Measurements from ENCODE around the gene LIMS1. TPM values are rescaled to one million over a fixed set of nuclear protein-coding genes. Genes with fewer than 3 reads are reported as not detected.

Gene LIMS1
- total and polyA plus RNA-seq, 5 donors: 21.4 to 65.6 (median 55.1) TPM

DNA sequence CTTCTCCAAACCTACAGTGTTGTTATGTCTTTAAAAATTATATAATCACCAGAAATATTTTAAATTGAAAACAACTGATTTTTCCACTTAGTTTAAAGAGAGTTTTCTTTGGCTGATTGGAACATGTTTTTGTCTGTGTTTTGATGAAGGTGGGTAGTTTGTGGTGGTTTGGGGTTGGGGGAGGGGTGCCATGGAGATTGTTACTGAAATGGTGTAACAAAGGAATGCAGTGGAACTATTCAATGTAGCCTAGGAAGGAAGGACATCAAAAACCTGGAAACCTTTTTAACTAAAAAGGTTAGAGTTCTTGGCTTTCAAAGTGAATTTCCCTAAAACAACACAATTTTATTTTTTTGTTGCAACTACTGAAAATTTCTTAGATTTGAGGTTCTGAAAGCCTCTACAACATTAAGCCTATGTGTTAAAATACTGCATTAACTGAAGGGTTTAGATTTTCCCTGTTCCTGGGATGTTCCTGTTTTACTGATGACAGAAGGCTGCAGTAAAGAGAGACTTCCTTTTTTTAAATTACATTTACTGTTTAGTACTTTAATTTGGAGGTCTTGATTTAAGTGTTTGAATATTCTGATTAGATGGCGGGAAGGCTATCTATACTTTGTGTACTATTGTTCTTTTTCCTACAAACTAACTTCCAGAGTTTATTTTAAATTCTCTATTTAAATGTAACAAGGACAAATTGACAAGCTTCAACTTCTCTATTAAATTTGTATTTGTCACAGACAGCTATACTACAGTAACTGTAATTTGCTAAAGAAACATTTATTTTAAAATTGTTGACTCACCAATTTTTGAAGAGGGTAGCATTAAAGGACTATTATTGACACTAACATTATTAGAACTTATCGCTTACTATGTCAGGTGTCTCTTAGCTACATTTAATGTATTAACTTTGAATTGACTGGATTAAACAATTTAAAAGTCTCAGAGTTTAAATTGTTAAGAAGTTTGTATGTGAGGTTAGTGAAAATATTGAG lies 87.7 kb downstream of the LIMS1 start:
- WGBS: 95% methylated on average over 2 of the region's 2 CpGs
- ATAC-seq: no peak
- no peak for DNase-seq
- Histone ChIP-seq H3K27me3 (ENCODE audit: control insufficient read depth, insufficient read depth) (no peaks in the 10 kb centered on the region), H3K4me3 (ENCODE audit: low read length) (no peak overlapping the region), H3K9me3 (ENCODE audit: control insufficient read depth, low read length) (no peaks in the 10 kb centered on the region), H3K4me1 (ENCODE audit: control insufficient read depth, insufficient read depth, low read length) (peaks cover 6% of the 10 kb centered on the region), H3K27ac (ENCODE audit: low read length) (no peak overlapping the region)
- intact Hi-C loops (cut with DNase I): no loop called here

DNA sequence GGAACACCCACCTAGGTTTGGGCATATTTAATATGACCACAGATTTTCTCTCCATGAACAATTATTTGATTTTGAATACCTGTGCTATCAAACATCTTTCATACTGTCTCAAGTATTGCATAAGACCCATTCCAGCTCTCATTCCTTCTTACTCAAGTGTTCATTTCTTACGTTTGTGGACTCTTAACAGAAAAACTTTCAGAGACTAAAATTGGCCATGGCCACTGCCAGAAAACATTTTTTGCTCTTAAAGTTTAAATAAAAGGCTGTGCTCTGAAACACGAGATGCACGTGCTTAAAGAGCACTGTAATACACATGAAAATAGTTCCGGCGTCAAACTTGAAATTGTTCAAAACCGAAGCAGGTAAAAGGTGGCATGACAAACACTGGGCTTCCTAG lies 89.3 kb downstream of the LIMS1 start:
- H3K4me1 ChIP-seq (ENCODE audit: control insufficient read depth, insufficient read depth, low read length): peaks cover 6% of the 10 kb centered on the region
- no peak for DNase-seq
- no peaks in the 10 kb centered on the region for H3K9me3 ChIP-seq (ENCODE audit: control insufficient read depth, low read length)
- no peak overlapping the region for H3K4me3 ChIP-seq (ENCODE audit: low read length)
- no peak for ATAC-seq
- intact Hi-C loops (cut with DNase I): no loop called here
- WGBS: 46% methylated on average over 6 of the region's 6 CpGs
- H3K27me3 ChIP-seq (ENCODE audit: control insufficient read depth, insufficient read depth): no peaks in the 10 kb centered on the region
- H3K27ac ChIP-seq (ENCODE audit: low read length): no peak overlapping the region

DNA sequence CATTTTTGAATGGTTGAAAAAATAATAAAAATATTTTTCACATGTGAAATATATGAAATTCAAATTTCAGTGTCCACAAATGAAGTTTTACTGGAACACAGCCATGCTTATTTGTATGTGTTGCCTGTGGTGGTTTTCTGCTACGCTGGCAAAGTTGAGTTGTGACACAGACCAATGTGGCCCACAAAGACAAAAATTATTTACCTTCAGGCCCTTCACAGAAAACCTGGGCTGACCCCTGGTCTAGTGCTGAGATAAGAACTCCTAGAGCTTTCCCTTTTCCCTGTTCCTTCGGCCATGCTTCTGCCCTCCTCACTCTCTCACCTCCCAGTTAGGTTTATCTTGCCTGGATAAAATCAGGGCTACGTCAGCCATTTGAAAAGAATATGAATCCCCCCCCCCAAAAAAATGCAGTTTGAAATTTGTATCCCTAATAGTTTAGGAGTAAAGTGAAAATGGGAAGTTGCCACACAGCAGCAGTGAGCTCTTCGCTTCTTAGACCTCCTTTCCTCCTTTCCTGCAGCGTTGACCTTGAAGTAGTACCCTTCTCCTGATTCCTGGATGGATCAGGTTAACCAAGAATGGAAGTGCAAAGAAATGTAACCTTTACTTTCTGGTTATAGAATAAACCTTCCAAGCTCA lies 91.0 kb downstream of the LIMS1 start:
- 88% methylated on average over 5 of the region's 5 CpGs for WGBS
- ATAC-seq (no peak), DNase-seq (no peak)
- peaks cover 6% of the 10 kb centered on the region for H3K4me1 ChIP-seq (ENCODE audit: control insufficient read depth, insufficient read depth, low read length)
- no peak overlapping the region for H3K4me3 ChIP-seq (ENCODE audit: low read length)
- intact Hi-C loops (cut with DNase I): no loop called here
- H3K27me3 ChIP-seq (ENCODE audit: control insufficient read depth, insufficient read depth): no peaks in the 10 kb centered on the region
- H3K27ac ChIP-seq (ENCODE audit: low read length): no peak overlapping the region
- no peaks in the 10 kb centered on the region for H3K9me3 ChIP-seq (ENCODE audit: control insufficient read depth, low read length)

DNA sequence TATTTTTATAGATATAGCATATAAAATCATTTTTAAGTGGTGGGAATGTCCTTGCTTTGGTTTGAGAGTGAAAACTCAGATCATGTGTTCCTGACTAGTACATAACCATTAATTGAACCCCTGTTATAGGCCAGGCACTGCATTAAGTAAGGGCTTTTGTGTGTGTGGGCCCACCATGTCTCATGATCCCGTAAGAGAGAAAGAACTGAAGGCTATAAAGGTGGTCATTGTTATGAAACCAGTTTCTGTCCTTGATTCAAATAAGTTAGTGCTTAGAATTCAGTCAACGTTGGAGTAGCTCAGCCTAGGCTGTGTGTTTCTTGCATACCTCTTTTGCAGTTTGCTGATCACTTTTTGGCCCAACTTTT lies 91.5 kb downstream of the LIMS1 start:
- peaks cover 6% of the 10 kb centered on the region for H3K4me1 ChIP-seq (ENCODE audit: control insufficient read depth, insufficient read depth, low read length)

DNA sequence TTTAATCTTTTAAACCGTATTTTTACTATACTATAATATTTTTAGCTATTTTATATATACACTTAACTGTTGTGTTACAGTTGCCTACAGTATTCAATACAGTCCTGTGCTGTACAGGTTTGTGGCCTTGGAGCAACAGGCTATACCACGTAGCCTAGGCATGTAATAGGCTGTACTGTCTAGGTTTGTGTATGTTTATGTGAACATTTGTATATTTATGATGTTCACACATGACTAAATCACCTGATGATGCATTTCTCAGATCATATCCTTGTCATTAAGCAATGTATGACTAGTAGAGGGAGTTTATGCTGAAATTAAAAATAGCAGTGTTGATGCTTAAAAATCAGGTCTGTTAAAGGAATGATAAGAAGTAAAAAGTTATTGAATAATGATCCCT lies 92.7 kb downstream of the LIMS1 start:
- WGBS: 88% methylated on average over 2 of the region's 2 CpGs
- intact Hi-C loops (cut with DNase I): no loop called here

More for the DNA sequence above, 91.5 kb downstream of the LIMS1 start:
- no peak overlapping the region for H3K27ac ChIP-seq (ENCODE audit: low read length)
- no peak for ATAC-seq
- H3K9me3 ChIP-seq (ENCODE audit: control insufficient read depth, low read length): no peaks in the 10 kb centered on the region
- intact Hi-C loops (cut with DNase I): no loop called here
- H3K4me3 ChIP-seq (ENCODE audit: low read length): no peak overlapping the region
- no peaks in the 10 kb centered on the region for H3K27me3 ChIP-seq (ENCODE audit: control insufficient read depth, insufficient read depth)
- no peak for DNase-seq
- WGBS: 75% methylated on average over 2 of the region's 2 CpGs

DNA sequence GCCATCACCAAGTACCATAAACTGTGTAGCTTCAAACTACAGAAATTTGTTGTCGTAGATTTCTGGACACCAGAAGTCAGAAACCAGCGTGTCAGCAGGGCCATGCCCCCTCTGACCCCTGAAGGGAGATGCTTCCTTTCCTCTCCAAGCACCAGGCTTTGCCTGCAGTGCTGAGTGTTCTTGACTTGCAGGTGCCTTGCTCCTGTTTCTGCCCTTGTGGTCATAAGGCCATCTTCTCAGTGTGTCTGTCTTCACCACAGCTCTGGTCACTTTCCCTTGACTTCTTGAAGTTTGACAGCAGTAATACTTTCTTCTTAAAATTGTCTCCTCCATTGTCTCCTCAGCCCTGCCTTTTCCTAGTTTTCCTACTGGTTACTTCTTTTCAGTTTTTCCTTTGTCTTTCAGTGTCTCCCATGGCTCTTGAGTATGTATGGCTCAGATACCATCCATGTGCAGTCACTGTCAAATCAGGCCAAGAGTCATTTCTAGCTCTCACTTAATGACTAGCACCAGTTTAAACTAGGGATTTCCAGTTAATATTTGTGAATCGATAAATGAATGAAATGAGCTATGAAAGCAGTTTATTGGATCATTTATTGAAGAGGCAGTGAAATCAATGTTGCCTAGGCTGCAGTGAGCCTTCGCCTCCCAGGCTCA lies 93.8 kb downstream of the LIMS1 start:
- H3K27me3 ChIP-seq (ENCODE audit: control insufficient read depth, insufficient read depth): no peaks in the 10 kb centered on the region
- no peaks in the 10 kb centered on the region for H3K4me1 ChIP-seq (ENCODE audit: control insufficient read depth, insufficient read depth, low read length)
- H3K27ac ChIP-seq (ENCODE audit: low read length): no peak overlapping the region
- no peak for DNase-seq
- intact Hi-C loops (cut with DNase I): no loop called here
- H3K9me3 ChIP-seq (ENCODE audit: control insufficient read depth, low read length): no peaks in the 10 kb centered on the region
- WGBS: 93% methylated on average over 4 of the region's 4 CpGs
- ATAC-seq: no peak
- H3K4me3 ChIP-seq (ENCODE audit: low read length): no peak overlapping the region

More for the DNA sequence above, 92.7 kb downstream of the LIMS1 start:
- DNase-seq (no peak), ATAC-seq (no peak)
- Histone ChIP-seq H3K27me3 (ENCODE audit: control insufficient read depth, insufficient read depth) (no peaks in the 10 kb centered on the region), H3K27ac (ENCODE audit: low read length) (no peak overlapping the region), H3K4me3 (ENCODE audit: low read length) (no peak overlapping the region), H3K4me1 (ENCODE audit: control insufficient read depth, insufficient read depth, low read length) (no peaks in the 10 kb centered on the region), H3K9me3 (ENCODE audit: control insufficient read depth, low read length) (no peaks in the 10 kb centered on the region)

DNA sequence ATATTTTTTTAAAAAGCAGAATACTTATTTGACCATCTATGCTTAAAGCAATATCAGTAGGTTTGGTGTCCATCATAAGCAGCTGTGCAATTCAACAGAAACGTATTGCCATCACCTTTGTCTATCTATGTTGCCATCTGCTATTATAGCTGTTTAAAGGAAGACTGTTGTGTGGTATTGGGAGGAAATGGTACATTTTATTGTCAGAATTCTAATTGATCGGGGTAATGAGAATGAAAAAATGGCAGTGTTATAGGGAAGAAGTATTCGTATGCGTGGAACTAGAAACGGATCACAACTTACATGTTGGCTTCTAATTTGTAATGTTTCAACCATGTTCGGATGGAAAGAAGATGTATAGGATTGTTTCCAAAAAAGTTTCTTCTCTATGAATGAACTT lies 94.7 kb downstream of the LIMS1 start:
- Histone ChIP-seq H3K27ac (ENCODE audit: low read length) (no peak overlapping the region), H3K4me3 (ENCODE audit: low read length) (no peak overlapping the region), H3K9me3 (ENCODE audit: control insufficient read depth, low read length) (no peaks in the 10 kb centered on the region), H3K4me1 (ENCODE audit: control insufficient read depth, insufficient read depth, low read length) (peaks cover 2% of the 10 kb centered on the region), H3K27me3 (ENCODE audit: control insufficient read depth, insufficient read depth) (no peaks in the 10 kb centered on the region)
- no peak for ATAC-seq
- intact Hi-C loops (cut with DNase I): no loop called here
- WGBS: 96% methylated on average over 6 of the region's 6 CpGs
- DNase-seq: no peak

DNA sequence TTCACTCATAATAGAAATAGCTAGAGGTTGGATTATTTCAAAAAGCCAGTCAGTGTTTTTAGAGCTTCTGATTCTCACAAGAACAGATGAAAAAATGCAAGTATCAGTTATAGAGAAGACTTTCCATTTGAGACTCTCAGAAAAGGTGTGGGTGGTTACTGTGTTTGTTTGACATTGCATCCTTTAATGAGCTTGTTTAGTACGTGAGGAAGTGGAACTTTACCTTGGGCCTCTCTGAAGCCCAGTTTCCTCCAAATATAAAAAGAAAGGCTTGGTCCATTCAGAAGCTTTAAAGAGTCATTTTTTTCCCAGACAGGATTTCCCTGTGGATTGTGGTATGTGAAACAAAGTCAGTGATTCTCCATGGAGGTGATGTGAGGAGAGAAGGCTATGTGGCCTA lies 95.1 kb downstream of the LIMS1 start:
- H3K4me3 ChIP-seq (ENCODE audit: low read length): no peak overlapping the region
- DNase-seq (no peak), ATAC-seq (no peak)
- H3K9me3 ChIP-seq (ENCODE audit: control insufficient read depth, low read length): no peaks in the 10 kb centered on the region
- WGBS: 58% methylated on average over 1 of the region's 1 CpG
- H3K27me3 ChIP-seq (ENCODE audit: control insufficient read depth, insufficient read depth): no peaks in the 10 kb centered on the region
- intact Hi-C loops (cut with DNase I): no loop called here
- no peak overlapping the region for H3K27ac ChIP-seq (ENCODE audit: low read length)
- peaks cover 4% of the 10 kb centered on the region for H3K4me1 ChIP-seq (ENCODE audit: control insufficient read depth, insufficient read depth, low read length)

DNA sequence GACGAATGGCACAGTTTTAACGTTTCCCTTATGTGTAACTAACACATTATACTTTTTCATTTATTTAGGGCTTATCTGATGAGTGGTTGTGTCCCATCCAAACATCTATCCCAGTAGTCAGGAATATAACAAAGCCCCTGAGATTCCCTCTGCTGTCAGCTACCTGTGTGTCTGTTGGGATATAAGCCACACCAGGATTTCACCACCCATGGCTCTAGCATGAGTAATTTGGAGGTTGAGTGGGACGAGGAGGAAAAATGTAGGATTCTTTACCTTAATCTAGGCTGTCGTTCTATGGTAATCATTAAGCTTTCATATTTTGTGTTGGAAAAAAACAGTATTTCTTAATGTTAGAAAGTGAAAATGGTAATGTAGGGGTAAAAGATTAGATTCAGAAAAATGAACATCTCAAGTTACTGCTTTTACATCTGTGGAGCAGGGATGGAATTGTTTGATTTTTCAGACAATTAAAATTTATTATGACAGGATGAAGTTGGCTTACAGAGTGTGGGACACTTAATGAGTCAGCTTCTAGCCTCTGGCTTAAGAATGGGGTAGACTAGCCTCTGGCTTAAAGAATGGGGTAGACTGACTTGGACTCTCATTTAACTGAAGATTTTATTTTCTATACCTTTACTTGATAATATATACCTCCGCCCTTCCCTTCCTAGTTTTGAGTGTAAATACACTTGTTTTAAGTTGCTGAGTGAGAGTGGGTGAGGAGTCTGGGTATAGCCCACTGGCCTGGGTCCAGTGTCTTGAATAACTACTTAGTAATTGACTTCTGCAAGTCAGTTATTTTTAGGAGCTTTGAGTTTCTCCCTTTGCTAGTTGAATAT lies 96.5 kb downstream of the LIMS1 start:
- Histone ChIP-seq H3K4me3 (ENCODE audit: low read length) (no peak overlapping the region), H3K27me3 (ENCODE audit: control insufficient read depth, insufficient read depth) (no peaks in the 10 kb centered on the region), H3K9me3 (ENCODE audit: control insufficient read depth, low read length) (no peaks in the 10 kb centered on the region), H3K4me1 (ENCODE audit: control insufficient read depth, insufficient read depth, low read length) (peaks cover 8% of the 10 kb centered on the region), H3K27ac (ENCODE audit: low read length) (no peak overlapping the region)
- WGBS: 92% methylated on average over 5 of the region's 5 CpGs
- DNase-seq (no peak), ATAC-seq (no peak)
- intact Hi-C loops (cut with DNase I): no loop called here

DNA sequence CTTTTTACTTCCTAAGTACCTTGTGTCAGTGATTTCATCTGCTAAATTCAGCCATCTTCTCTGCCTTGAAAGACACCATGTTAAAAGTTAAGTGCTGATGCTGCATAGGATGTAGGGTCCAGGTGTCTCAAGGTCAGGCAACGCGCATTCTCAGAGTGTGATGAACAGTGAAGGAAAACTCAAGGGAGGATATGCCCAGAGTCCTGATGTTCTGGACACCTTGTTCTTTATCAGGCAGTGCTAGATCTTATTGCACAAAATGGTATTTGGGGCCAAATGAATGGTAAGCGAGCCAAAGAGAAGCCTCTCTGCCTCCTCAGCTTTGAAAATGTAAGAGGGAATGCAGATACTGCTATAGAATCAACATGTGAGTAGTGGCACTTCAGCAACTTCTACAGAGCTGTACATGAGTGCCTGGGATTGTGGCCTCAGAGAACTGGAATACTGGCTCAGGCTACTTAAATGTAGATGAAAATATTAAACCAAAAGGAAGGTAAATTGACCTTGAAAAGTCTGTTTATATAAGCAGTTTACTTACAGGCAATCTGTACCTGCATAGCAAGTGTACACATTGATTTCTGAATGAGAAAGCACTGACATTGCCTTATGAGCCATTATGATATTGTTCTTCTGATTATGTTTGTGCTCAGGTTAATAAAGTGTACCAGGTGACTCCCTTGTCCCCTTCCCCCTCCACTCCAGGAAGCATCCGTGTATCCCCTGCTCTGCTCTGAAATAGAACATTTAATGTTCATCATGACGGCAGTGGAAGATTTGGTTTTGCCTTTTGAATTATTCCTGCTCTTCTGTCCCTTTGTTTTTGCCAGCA lies 98.3 kb downstream of the LIMS1 start:
- intact Hi-C loops (cut with DNase I): no loop called here
- H3K9me3 ChIP-seq (ENCODE audit: control insufficient read depth, low read length): no peaks in the 10 kb centered on the region
- H3K27ac ChIP-seq (ENCODE audit: low read length): no peak overlapping the region
- 75% methylated on average over 5 of the region's 5 CpGs for WGBS
- no peak overlapping the region for H3K4me3 ChIP-seq (ENCODE audit: low read length)
- peaks cover 11% of the 10 kb centered on the region for H3K4me1 ChIP-seq (ENCODE audit: control insufficient read depth, insufficient read depth, low read length)
- ATAC-seq (no peak), DNase-seq (no peak)
- H3K27me3 ChIP-seq (ENCODE audit: control insufficient read depth, insufficient read depth): no peaks in the 10 kb centered on the region

Measured in right cardiac atrium (tissue), 5 donors.